NCI-H345 treated with DMSO at 0.1 percent for 48 hours (cell line): Measurements from ENCODE around the gene CYP27B1.

Experiments
- DNase-seq: peaks from one replicate; lab custom pipeline; 2025; ENCODE audit not compliant: unreplicated experiment; lab: John Stamatoyannopoulos, UW

Gene CYP27B1

DNA sequence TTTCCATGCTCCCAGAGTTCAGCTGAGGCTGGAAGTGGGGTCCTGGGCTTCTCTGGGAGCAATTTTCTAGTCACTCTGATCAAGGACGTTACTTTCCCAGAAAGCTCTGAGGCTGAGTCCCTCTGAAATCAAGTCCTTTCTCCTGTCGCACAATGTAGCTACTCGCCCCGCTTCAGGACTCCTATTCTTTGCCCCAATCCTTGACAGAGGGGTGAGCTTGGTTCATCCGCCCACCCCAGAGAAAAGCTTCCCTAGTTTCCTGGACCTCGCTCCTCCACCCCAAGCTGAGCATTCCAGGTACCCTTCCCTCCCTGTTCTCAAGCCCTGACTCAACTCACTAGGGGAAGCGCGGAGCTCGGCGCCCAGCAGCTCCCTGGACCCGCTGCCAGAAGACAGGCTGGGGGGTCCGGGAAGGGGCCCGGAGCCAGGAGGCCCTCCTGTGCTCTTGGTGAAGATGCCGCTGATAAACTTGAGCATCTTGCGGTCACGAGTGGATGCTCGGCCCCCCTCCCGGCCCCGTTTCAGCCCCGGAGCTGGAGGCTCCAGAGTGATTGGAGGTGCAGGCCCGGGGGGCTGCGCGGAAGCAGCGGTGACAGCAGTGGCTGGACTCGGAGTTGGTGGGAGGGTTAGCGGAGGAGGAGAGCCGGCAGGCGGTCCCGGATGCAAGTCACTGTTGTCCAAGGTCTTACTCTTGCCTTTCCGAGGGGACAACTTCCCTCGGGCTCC lies 30.0 kb downstream of the CYP27B1 start:
- DNase-seq = no peak

DNA sequence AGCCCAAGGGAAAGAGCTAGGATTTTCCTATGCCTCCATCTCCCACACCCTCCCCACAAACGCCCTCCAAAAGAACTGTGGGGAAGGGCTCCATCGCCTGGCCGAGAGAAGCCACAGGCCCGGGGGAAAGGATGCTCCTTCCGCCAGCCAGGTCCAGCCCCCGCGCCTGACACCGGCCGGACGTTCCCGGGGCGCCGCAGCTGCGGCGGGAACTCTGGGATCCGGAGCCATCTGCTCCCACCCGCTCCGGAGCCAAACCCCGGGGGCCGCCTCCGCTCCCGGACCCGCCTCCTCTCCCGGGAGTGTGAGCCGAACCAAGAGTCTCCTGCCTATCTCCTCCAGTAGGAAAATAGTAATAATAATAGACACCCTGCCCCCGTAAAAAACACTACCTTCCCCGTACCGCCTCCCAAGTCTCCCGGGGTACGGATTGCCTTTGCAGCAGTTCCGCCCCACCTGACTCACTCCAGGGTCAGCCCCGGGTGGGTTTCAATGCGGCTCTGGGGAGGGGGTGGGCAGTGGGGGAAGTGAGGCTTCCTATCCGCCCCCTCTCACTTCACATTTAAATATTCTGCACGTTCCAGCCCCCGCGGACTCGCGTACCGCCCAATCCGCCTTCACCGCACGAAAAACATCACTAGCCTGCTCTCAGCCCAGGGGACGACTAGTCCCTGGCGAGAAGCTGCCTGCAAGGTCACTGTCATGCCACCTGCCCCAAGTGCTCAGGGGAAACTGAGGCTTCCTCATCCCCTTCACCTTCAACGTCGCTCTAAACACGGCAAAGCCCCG lies 30.7 kb downstream of the CYP27B1 start:
- no peak for DNase-seq

DNA sequence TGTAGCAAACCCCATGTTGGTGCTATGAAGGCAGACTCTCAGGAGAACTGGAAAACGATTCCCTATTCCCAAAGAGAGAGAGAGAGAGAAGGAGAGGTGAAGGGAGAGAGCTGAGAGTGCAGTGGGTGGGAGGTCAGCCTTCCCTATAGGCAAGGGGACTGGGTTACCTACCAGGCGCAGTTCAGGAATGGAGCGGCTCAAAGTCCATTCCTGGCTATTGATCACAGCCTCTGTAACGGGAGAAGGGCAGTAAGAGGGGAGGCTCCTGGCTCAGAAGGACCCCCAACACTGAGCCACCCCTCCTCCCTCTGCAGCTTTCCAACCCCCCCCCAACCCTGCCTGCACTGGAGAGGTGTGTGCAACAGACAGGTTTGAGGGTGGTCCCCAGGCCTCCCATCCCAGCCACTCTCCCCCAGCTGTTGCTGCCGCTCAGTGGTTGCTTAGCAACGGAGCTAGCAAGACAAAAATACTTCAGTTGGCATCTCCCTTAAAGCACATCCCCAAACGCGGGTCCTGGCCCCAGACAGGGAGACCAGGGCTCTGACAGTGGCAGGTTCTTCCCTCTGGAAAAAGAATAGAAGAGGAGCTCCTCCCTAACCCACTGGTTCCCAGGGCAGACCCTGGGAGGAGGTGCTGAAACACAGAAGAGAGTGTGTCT lies 31.6 kb downstream of the CYP27B1 start:
- DNase-seq = no peak

DNA sequence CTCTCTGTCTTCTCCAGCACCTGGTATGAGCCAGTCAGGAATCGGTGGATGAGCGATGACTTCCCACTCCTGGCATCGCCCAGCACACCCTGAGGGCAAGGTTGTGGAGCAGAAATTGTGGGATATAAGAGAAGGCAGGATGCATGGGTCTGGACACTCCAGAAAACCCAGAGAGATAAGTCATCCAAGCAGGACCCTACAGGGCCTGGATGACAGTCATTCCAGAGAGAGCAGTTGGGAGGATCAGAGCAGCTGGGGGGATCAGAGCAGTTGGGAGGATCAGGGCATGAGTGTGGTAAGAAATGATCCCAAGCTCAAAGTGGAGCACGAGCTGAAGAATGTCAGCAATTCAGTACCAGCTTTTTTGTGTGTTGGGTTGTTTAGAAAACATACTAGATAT lies 32.3 kb downstream of the CYP27B1 start:
- DNase-seq = no peak

DNA sequence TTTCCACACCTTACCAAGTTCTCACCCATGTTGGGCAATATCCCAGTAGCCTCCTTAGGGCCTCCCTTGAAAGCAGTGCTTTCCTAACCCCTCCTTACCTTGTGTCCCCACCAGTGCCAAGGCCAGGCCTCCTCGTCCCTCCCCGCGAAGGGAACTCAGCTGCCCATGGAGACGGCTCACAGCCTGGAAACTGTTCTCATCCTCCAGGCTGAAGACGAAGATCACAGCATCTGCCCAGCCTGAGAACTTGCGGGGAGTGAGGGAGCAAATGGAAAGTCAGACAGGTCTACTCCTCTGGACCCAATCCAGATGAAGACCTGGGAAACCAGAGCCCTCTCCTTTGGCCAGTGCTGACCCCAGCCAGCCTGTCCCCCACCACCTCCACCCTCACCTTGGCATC lies 33.0 kb downstream of the CYP27B1 start:
- no peak for DNase-seq

DNA sequence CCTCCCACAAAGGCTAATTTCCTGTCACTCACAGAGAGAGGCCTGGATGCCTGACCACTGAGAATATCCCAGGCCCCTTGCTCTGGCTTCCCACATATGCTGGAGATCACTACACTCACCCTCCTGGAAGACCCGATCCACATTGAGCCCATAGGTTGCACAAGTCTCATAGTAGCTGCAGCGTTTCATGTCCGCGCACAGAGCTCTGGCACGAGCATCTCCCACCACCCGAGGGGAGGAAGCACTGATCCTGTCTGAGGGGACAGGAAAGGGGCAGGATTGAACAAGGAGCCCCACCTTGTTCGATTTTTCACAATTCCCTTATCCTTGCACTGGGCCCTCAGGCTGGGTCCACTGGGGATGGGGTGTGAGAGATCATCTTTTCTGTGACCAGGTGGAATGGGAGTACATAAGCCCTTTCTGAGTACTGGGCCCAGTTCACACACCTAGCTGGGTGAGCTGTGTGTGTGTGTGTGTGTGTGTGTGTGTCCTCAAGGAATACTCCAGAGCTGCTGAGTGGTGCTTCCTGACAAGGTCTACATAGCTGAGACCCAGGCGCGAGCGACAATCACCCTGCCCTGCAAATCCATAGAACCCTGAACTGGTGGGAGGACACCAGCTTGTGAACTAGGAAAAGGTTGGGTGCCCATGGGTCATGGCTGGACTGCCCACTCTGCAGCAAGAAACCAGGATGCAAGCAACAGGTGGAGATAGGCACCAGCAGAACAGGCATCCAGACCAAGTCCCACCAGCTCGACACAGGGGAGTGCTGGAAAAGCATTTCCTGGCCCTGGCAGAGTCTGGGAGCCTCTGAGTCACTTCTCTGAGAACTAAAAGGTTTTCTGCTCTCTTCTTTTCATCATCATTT lies 33.9 kb downstream of the CYP27B1 start:
- no peak for DNase-seq

DNA sequence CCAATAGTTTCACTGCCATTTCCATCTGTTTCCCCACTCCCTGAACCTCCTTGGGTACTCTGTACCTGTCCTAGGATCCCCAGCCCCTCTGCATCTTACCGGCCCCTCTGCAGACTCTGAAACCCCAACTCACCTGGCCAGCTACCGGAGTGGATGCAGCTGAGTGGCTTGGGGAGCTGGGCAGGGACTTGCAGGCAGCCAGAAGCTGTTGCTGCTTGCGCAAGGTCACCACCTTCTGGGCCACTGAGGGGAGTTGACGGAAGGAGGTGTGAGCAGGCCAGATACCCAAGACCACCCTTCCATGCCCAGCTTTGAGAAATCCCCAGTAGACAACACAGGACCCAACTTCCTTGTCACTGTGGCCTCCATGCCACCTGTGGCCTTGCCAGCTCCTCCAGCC lies 34.6 kb downstream of the CYP27B1 start:
- no peak for DNase-seq

DNA sequence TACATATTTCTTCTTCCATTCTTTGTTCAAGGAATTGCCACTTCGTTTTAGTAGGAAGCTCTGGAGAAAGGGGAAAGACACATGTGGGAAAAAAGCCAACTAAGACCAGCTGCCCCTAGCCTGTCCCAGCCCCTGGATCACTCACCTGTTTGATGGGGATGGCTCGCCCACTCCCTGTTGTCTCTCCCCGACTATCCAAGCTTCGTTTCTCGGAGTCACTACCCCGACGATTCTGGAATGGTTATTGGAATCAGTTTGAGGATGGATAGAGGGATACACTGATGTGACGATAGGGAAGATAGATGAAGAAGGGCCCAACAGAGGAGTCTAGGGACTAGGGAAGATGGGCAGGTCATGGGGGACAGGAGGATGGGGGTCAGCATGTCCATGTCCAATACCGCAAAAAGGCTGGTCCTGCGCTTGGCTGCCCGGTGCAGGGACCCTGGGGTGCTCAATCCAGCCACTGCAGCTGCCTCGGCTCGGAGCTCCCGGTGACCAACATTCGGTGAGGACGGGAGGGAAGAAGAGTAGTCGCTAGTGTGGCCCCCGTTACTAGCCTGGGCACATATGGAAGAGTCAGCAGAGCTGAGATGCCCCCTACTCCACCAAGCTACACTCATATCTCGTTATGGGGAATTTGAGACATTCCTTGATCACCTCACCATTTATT lies 35.3 kb downstream of the CYP27B1 start:
- DNase-seq = no peak

DNA sequence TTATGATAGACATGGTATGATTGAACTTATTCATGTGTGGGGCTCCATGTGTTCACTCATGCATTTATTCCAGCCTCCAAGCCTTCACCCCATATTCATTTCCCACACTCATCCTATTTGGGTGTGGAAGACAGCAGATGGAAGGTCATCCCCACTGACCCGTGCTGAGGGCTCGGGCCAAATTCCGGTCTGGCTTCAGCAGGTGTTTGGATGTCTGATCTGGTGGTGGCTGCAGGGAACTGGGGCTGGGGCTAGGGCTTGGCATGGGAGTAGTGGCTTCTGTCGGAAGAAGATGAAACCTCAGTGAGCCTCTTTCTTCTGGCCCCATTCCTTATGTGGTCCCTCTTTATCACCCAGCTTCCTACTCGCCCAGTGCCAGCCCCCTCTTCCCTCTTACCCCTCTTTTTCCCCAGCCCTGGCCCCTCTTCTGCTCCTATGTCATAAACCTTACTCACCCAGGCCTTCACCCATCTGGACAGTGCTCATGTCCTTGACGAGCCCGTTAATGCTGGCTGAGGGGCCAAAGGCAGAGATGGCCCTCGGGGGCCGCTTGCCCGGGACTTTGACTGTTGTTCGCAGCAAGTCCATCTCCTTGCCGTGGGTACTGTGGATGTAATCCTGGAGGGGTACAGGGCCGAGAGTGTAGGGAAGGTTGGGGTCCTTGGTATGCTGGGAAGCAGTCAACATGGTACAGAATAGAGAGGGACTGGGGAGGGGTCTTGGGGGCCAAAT lies 36.4 kb downstream of the CYP27B1 start:
- no peak for DNase-seq

DNA sequence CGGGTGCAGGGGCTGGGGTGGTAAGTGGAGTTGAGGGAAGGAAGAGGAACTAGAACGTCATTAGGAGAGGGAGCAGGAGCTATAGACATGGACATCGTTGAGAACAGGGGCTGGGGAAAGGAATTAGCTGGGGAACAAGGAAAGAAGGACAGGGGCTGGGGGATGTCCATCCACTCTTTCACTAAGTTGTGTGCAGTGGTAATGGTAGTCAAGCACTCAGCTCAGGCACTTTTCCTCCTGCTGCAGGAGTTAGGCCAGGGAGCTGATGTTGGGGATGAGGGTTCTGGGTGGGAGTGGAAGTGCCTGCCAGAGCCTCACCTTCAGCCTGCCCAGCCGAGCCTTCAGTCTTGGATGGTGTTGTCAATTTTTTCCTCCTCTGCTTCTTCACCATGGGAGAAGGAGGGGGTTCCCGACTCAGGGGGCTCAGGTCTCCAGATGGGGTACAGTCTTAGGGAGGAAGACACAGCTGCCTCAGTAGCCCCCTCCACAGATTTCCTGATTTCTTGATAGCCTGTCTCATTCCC lies 37.5 kb downstream of the CYP27B1 start:
- DNase-seq = no peak

DNA sequence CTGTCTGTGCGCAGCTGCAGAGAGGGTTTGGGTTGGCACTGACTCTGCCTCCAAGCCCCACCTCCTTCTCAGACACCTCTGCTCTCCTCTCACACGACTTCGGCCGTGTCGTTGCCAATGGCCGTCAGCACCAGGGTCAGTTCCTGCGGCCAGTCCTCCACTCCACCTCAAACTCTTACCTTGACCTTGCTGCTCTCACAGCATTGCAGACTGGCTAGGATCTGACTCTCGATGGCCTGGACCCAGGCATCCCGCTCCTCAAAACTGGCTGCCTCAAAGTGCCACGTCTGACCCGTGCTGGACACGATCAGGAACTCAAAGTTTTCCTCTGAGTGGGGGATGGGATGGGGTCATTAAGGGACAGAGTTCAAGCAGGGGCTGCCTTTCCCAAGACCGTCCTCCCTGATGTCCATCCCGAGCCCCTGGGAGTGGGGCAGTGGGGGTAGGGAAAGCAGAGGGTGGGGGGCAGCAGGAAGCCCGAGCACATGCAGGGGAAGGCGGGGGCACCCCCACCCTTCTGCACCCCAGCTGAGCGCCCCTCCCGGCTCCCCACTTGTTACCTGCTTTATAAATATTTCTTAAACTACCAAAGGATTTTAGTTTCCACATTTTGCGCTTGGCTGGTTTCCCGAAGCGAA lies 39.0 kb downstream of the CYP27B1 start:
- DNase-seq = no peak

DNA sequence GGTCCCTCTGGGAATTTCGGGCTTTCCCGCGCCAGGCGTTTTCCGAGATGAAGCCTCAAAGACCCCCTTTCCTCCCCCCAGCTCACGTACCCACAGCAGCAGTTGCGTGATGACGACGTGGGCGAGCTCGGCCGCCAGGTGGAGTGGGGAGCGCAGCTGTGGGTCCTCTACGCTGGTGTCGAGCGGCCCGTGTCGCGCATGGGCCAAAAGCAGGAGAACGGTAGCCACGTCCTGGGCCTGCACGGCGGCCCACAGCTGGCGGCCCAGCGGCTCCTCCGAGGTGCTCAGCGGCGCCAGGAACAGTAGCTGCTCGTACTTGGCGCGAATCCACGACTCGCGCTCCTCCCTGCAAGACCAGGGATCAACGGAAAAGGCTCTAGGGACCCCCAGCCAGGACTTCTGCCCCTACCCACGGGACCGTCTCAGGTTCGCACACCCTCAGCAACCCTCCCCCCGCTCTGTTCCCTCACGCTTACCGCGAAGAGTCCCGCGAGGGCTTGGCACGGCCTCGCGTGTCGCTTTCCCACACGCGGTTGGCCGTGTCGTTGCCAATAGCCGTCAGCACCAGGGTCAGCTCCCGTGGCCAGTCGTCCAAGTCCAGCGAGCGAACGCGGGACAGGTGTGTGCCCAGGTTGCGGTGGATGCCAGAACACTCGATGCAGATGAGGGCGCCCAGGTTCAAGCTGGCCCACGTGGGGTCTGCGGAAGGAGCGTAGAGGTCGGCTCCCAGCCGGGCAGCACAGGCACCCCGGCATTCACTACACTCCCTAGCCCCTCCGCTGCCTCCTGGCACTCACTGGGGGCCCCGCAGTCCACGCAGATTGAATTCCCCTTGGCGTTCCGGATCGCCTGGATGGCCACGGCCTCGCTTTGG lies 39.8 kb downstream of the CYP27B1 start:
- no peak for DNase-seq

DNA sequence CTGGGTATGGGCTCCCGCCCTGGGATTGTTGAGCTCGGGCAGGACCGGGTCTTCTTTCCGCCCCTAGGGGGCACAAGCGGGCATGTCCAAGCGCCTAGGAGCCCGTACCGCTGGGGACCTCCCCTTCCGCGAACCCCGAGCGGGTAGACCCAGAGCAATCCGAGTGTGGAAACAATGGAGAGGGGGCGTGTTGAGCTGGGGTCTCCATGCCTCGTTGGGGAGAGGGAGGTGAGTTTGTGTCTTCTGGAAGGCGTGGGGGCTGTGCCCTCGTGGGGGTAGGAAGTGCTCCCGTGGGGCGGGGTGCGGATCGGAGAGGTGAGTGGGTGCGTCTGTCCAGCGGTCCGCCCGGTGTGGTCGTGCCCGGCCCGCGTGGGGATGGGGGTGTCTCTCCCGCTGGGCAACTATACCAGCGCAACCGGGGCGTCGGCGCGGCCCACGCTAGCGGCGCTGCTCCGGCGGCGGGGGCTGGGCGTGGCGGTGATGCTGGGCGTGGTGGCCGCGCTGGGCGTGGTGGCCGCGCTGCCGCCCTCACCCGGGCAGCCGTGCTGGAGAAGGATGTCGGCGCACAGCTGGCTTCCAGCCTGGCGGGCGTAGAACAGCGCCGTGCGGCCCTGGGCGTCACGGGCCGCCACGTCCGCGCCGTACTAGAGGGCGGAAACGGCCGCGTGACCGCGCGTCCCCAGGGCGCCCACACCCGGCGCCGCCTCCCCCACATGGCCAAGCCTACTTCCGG lies 40.6 kb downstream of the CYP27B1 start:
- DNase-seq = peak; percentile 71

DNA sequence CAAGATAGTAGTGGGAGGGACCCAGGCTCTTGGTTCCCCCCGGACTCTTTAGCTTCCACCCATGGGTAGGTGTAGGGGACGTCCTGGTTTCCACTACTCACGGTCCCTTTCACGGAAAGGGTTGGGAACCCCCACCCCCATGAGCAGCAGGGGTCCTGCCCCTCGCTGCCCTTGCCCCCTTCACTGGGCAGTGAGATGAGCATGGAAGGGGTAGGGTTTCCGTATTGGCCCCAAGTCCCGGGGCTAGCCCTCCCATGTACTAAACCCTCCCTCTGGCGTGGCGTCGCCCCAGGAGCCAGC lies 41.1 kb downstream of the CYP27B1 start:
- no peak for DNase-seq

DNA sequence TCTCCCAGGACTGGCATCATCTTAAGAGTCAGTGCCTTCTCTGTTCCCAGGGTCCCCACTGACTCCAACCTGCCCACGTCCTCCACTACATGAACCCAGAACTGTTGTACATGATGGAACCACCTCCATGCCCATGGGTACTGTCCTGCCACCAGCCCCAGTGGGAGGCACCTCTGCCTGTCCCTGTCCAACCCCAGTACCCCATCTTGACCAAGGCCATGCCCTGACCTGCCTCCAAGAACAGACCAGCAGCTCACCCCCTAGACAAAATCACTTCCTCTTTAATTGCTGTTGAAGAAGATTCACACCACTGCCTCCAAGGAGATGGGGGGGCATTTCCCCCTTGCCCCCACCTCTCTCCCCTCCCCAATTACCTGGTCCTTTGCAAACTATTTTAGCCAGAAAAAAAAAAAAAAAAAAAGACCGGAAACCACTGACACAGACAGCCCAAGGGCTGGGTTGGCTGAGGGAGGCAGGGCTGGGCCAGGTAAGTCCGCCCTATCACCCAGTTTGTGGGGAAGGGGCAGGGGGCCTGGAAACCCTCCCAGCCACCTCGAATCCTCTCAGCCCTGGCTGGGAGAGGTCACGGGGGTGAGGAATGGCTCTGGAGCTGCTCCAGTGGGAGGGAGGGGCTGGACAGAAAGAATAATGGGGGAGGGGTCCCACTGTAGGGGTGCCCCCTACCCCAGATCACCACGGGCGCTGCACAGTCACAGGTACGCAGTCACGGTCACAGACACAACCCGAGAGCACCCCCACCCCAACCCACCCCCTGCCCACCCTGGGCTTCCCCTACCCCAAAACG lies 41.7 kb downstream of the CYP27B1 start:
- no peak for DNase-seq

DNA sequence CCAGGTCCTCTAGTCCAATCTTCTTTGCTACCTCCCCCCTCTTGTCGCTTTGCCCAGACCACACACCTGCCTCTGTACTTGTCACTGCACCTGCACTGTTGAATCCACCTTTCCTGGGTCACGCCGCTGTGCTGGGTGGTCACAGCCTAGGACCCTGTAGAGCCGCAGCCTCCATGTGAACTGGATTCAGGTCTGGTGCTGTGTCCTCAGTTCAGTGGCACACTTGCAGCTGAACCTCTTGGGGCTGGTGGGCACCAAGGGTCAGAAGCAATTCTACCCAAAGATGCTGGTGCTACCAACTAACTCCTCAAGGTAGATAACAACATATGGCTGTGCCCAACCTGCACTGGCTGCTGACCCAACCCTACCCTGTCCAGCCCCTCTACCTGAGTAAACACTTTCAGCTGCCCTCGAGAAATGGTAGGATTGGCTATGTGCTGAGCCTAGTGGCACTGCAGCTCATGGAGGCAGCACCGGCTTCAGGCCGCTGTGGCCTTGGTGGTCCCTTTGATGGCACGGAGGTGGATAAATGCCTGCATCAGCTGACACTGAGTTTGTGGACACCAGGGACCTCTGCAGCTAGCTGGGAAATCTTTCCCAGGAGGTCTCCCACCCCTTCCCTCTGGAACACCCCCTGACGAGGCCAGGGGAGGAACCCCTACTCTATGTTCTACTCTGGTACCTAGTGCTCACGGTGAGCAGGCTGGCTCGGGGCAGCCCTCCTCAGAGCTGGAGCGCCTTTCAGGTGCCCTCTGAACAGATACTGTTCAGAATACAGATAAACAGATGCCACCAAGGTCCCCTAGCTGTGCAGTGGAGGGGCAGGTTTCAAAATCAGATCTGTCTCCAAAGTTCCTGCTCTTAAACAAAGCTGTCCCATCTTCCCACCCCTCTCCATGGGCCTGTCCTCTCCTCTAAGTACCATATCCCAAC lies 42.6 kb downstream of the CYP27B1 start:
- no peak for DNase-seq
